VCaP (cell line): ENCODE results near the gene FAM169A.

ENCODE experiments used
- H3K27ac ChIP-seq: fragments of 450-650 bp; 2 replicates; pipeline ENCODE4 v1.5.1; 2017
- CTCF ChIP-seq: fragments of 450-650 bp; conservative IDR thresholded peaks from 2 replicates; pipeline ENCODE4 v1.5.1; 2017; ENCODE audit warnings: mild to moderate bottlenecking, moderate library complexity

FAM169A gene

GRCh38 chr5:74839229-74839628, 27.0 kb downstream of the FAM169A start:
- no peak for TF ChIP-seq CTCF
- no peak overlapping the region for H3K27ac ChIP-seq

- no peak for TF ChIP-seq CTCF
- no peak overlapping the region for H3K27ac ChIP-seq
These were observed 27.9 kb downstream of the FAM169A start for GRCh38 chr5:74838262-74838661.

GRCh38 chr5:74837115-74837514, 29.1 kb downstream of the FAM169A start:
- TF ChIP-seq CTCF = no peak
- H3K27ac ChIP-seq = no peak overlapping the region

GRCh38 chr5:74833537-74834266, 32.5 kb downstream of the FAM169A start:
- no peak for TF ChIP-seq CTCF
- H3K27ac ChIP-seq = peak overlapping the region; percentile 60

- H3K27ac ChIP-seq = no peak overlapping the region
- TF ChIP-seq CTCF = no peak
These were observed 36.8 kb downstream of the FAM169A start for GRCh38 chr5:74829413-74829812.

GRCh38 chr5:74822288-74822687, 43.9 kb downstream of the FAM169A start:
- TF ChIP-seq CTCF = no peak
- H3K27ac ChIP-seq = peak overlapping the region; percentile 42

- H3K27ac ChIP-seq = no peak overlapping the region
- TF ChIP-seq CTCF = no peak
These were observed 49.3 kb downstream of the FAM169A start for GRCh38 chr5:74816875-74817274.
